ENCODE data around the gene RPRD1B. TPM values are rescaled to one million over a fixed set of nuclear protein-coding genes. Genes with fewer than 3 reads are reported as not detected.

The RPRD1B gene
- total RNA-seq, 1 donor from 2014 or later: 37.7 TPM

DNA sequence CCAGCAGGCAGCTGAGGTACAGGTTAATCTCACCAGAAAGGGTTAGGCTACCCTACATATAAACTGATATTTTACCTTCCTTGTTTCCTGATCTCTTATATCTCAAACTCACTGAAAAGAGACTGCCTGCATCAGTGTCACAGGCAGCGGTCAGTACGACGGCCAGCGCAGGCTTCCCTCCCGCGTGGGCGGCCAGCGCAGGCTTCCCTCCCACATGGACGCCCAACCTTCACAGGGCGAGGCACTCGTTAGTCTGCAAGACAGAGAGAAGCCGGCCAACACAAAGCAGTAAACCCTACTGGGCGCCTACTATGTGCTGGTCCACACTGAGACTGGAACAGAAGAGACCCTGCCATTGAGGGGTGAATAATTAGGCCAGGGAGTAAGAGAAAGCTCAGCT, 33.3 kb upstream of the RPRD1B start:
- Histone ChIP-seq H2AFZ (replicated peaks) (no peak overlapping the region), H3K79me2 (ENCODE audit: low read depth) (no peaks in the 10 kb centered on the region), H3K36me3 (peaks cover 5% of the 10 kb centered on the region), H3K9ac (no peak overlapping the region), H4K20me1 (ENCODE audit: low read depth) (peaks cover 7% of the 10 kb centered on the region), H3F3A (ENCODE audit: low read depth) (no peaks in the 10 kb centered on the region), H3K4me3 (no peak overlapping the region), H3K27ac (no peak overlapping the region), H3K9me3 (ENCODE audit: low read depth) (no peaks in the 10 kb centered on the region), H3K4me2 (no peak overlapping the region), H3K27me3 (no peaks in the 10 kb centered on the region), H3K4me1 (no peaks in the 10 kb centered on the region)
- H3K27ac Mint-ChIP-seq: no peak overlapping the region
- H3K4me3 Mint-ChIP-seq: no peak overlapping the region
- peaks cover 31% of the 10 kb centered on the region for H3K36me3 Mint-ChIP-seq
- peak; percentile 16 for DNase-seq (ENCODE audit: low spot score)
- H3K9me3 Mint-ChIP-seq: no peaks in the 10 kb centered on the region
- peaks cover 2% of the 10 kb centered on the region for H3K27me3 Mint-ChIP-seq (ENCODE audit: insufficient read depth, low read depth)
- TF ChIP-seq EZH2 (IDR thresholded peaks at IDR 0.05): no peak
- TF ChIP-seq, protein P1, sequence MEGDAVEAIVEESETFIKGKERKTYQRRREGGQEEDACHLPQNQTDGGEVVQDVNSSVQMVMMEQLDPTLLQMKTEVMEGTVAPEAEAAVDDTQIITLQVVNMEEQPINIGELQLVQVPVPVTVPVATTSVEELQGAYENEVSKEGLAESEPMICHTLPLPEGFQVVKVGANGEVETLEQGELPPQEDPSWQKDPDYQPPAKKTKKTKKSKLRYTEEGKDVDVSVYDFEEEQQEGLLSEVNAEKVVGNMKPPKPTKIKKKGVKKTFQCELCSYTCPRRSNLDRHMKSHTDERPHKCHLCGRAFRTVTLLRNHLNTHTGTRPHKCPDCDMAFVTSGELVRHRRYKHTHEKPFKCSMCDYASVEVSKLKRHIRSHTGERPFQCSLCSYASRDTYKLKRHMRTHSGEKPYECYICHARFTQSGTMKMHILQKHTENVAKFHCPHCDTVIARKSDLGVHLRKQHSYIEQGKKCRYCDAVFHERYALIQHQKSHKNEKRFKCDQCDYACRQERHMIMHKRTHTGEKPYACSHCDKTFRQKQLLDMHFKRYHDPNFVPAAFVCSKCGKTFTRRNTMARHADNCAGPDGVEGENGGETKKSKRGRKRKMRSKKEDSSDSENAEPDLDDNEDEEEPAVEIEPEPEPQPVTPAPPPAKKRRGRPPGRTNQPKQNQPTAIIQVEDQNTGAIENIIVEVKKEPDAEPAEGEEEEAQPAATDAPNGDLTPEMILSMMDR (IDR thresholded peaks at IDR 0.05): no peak
- TF ChIP-seq EZH2phosphoT487 (IDR thresholded peaks at IDR 0.05): no peak
- H3K4me1 Mint-ChIP-seq: peaks cover 13% of the 10 kb centered on the region

- Mint-ChIP-seq H3K4me1 (peaks cover 13% of the 10 kb centered on the region), H3K27me3 (ENCODE audit: insufficient read depth, low read depth) (peaks cover 2% of the 10 kb centered on the region), H3K4me3 (no peak overlapping the region), H3K9me3 (no peaks in the 10 kb centered on the region), H3K27ac (no peak overlapping the region), H3K36me3 (peaks cover 31% of the 10 kb centered on the region)
- H3F3A ChIP-seq (ENCODE audit: low read depth): no peaks in the 10 kb centered on the region
- H3K4me3 ChIP-seq: no peak overlapping the region
- peaks cover 5% of the 10 kb centered on the region for H3K36me3 ChIP-seq
- H3K79me2 ChIP-seq (ENCODE audit: low read depth): no peaks in the 10 kb centered on the region
- H2AFZ ChIP-seq (replicated peaks): no peak overlapping the region
- H3K9ac ChIP-seq: no peak overlapping the region
- H3K27me3 ChIP-seq: no peaks in the 10 kb centered on the region
- no peaks in the 10 kb centered on the region for H3K4me1 ChIP-seq
- TF ChIP-seq EZH2 (IDR thresholded peaks at IDR 0.05) (no peak), EZH2phosphoT487 (IDR thresholded peaks at IDR 0.05) (no peak)
- TF ChIP-seq, protein P1 (IDR thresholded peaks at IDR 0.05): no peak
- no peaks in the 10 kb centered on the region for H3K9me3 ChIP-seq (ENCODE audit: low read depth)
- peaks cover 12% of the 10 kb centered on the region for H4K20me1 ChIP-seq (ENCODE audit: low read depth)
- no peak overlapping the region for H3K27ac ChIP-seq
- DNase-seq (ENCODE audit: low spot score): no peak
- no peak overlapping the region for H3K4me2 ChIP-seq
Measured at GRCh38 chr20:38001173-38001875, 32.2 kb upstream of the RPRD1B start.

DNA sequence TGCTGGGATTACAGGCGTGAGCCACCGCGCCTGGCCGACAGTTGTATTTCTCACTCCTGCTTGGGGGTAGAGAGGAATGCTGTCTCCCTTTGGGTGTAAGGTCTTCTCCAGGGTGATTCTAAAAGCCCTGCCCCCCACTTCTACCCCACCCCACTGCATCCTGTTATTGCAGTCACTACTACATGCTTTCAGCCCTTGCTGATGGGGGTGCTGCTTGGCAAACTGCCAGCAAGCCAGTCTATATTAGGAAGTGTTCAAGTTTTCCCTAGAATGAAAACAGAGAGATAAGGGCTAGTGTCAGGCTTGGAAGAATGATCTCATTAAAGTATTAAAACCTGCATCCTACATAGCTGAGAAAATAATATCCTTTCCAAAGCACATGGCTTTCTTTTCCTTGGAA, 31.6 kb upstream of the RPRD1B start:
- Mint-ChIP-seq H3K27me3 (ENCODE audit: insufficient read depth, low read depth) (peaks cover 2% of the 10 kb centered on the region), H3K27ac (no peak overlapping the region), H3K9me3 (no peaks in the 10 kb centered on the region), H3K4me1 (peaks cover 13% of the 10 kb centered on the region), H3K36me3 (peaks cover 29% of the 10 kb centered on the region), H3K4me3 (no peak overlapping the region)
- DNase-seq (ENCODE audit: low spot score): no peak
- no peak overlapping the region for H3K4me2 ChIP-seq
- H3K4me1 ChIP-seq: no peaks in the 10 kb centered on the region
- H2AFZ ChIP-seq (replicated peaks): no peak overlapping the region
- H3K79me2 ChIP-seq (ENCODE audit: low read depth): peaks cover 4% of the 10 kb centered on the region
- H3K27me3 ChIP-seq: no peaks in the 10 kb centered on the region
- H3K9me3 ChIP-seq (ENCODE audit: low read depth): no peaks in the 10 kb centered on the region
- peaks cover 5% of the 10 kb centered on the region for H3K36me3 ChIP-seq
- H4K20me1 ChIP-seq (ENCODE audit: low read depth): peaks cover 18% of the 10 kb centered on the region
- TF ChIP-seq EZH2 (IDR thresholded peaks at IDR 0.05): no peak
- TF ChIP-seq, protein P1 (IDR thresholded peaks at IDR 0.05): no peak
- no peak for TF ChIP-seq EZH2phosphoT487 (IDR thresholded peaks at IDR 0.05)
- no peak overlapping the region for H3K27ac ChIP-seq
- no peak overlapping the region for H3K4me3 ChIP-seq
- H3K9ac ChIP-seq: no peak overlapping the region
- H3F3A ChIP-seq (ENCODE audit: low read depth): no peaks in the 10 kb centered on the region
